ENCODE measurements around the gene PLPPR1.

PLPPR1 gene

GRCh38 chr9:101128623-101129022 lies 100.1 kb downstream of the PLPPR1 start:
- DNase-seq, result no peak

GRCh38 chr9:101130054-101130453 lies 101.5 kb downstream of the PLPPR1 start:
- DNase-seq, result no peak

DNA sequence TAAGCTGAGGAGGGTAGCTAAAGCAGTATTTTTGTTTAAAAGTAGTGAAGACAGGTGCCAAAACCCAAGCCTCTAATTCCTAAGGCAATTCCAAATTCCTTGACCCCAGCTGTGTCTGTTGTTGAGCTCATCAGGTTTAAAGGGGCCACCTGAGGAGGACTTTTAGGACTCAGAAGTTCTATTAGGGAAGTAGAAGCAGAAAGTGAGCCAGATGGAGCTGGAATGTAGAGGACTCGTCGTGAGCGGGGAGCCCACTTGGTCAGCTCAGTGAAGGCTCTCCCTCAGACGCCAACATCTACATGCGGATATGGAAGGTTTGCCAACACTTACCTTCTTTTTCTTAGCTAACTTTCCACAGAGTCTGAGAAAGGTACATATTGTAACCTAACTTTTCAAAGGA lies 102.8 kb downstream of the PLPPR1 start:
- no peak for DNase-seq

DNA sequence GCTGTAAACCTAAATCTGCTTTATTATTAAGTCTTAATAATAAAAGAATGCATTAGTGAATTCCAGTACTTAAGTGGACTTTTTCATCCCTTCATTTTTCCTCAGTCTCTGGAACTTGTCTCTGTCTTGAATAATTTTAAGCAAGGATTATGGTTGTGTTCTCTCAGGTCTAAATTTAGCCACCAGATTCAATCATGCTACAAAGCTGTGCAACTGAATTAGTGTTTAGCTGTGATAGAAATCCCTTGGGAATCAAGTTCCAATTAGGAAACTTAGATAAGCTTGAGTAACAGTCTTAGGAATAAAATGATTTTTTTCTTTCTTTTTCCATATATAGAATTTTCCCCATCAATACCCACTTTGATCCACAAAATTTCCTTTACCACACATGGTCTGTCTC lies 104.3 kb downstream of the PLPPR1 start:
- no peak for DNase-seq

DNA sequence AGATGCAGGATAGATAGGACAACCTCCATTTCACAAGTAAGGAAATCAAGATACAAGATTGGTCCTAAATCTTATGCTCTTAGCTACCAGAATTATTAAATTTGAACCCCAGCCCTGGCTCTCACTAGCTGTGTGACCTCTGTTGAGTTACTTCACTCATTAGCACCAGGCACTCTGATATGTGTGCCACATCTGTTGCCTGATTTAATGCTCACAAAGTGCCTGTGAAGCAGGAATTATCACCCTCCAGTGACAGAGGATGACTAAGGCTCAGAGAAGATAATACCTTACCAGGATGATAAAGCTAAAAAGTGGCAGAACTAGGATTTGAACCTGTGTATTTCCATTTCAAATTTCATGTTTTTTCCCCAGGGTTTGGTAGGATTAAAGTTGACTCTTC lies 110.0 kb downstream of the PLPPR1 start:
- no peak for DNase-seq

DNA sequence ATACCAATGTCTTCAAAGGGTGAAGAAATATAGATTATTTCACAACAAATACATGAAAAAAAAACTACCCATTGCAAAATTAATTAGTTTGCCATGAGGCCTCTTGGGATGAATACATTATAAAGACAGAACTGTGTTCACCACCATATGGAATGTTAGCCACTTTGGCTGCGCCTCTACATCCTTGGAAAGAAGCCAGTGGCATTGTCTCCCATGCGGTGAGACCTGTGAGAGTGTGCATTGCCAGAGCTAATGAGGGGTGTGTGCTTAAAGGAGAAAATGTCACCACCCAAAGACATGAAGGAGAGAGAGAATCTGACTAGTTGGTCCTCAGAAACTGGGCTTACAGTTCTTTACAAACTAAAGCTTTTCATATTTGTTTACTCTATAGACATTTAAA lies 110.6 kb downstream of the PLPPR1 start:
- no peak for DNase-seq

GRCh38 chr9:101140764-101141163 lies 112.2 kb downstream of the PLPPR1 start:
- DNase-seq, result no peak

DNA sequence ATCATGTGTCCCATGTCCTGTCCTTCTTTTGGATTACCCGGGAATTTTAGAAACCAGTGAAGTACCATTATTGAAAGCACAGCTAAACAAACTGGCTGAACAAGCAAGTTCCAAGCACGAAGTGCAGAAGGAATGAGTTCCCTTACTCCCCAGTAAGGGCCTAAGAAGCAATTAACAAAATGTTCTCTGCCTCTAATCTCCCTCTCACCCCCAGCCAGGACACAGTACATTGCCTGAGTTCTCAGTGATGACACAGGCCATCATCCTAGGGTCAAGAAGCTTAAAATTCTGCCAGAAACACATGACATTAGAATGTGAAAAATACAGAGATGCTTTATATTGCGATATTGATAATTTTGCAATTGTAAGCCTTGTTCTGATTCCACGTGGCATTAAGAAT lies 118.0 kb downstream of the PLPPR1 start:
- DNase-seq, result no peak

GRCh38 chr9:101148344-101148743 lies 119.8 kb downstream of the PLPPR1 start:
- DNase-seq, result no peak

- DNase-seq, result no peak
These were observed 129.8 kb downstream of the PLPPR1 start for GRCh38 chr9:101158361-101158760.

DNA sequence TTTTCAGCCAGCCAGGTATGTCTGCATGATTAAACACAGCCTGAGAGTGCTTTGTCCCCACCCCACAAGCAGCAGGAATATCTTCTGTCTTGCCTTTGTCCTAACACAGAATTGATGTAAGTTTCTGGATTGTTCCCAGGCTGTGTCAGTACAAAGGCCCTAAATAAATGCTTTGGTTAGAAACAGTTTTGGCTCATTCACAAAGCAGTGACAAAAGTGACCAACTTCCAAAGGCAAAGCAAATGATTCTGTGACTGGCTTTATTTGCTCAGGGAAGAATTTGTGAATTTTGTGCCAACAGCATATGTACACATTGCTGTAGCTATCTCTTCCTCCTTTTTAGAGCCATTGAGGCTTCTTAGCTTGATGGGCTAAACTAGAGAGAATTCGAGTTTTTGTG lies 133.7 kb downstream of the PLPPR1 start:
- DNase-seq, result no peak

DNA sequence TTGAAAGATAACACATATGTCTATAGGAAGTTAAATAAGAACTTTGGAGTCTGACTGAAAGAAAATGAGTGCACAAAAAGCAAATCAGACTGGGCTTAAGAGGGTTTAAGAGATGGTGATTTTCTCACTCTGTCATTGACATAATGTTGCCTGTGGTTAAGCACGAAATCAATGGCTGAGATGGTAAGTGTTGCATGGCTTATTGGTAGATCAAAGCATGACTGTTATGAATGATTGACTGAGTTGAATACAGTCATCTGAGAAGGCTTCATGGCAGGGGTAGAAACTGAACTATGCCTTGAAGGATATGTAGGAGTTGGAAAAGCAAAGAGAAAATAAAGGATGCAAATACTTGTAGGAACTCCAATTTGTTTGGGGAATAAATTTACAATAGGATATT lies 136.6 kb downstream of the PLPPR1 start:
- no peak for DNase-seq

GRCh38 chr9:101167490-101168134 lies 139.1 kb downstream of the PLPPR1 start:
- no peak for DNase-seq

DNA sequence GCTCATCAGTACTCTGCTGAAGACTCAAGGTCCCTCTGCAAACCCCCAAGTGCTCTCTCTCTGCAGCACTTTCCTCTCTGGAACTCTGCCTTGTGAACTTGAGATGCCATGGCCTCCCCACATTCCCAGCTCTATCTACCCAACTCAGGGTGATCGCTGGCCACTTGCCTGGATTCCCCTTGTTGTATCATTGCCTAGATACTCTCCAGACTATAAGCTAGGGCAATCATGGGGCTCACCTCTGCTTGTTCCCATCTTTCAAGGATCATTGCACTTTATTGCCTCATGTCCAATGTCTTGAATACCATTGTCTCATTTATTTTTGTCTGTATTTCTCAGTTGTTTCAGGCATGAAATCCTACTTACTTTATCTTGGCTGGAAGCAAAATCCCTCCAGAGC lies 144.1 kb downstream of the PLPPR1 start:
- no peak for DNase-seq

DNA sequence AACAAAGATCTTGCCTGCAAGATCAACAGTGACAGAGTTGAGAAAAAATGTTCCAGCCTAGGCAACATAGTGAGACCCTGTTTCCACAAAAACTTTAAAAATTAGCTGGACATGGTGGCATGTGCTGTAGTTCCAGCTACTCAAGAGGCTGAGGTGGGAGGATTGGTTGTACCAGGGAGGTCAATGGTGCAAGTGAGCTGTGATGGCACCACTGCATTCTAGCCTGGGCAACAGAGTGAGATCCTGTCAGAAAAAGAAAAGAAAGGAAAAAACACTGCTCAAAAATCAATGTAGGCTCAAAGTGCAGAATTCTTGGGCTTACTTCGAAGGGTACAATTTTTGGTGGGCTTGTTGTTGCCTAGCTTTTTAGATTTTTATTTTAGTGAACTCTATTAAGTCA lies 145.4 kb downstream of the PLPPR1 start:
- no peak for DNase-seq

GRCh38 chr9:101176384-101176783 lies 147.9 kb downstream of the PLPPR1 start:
- no peak for DNase-seq

DNA sequence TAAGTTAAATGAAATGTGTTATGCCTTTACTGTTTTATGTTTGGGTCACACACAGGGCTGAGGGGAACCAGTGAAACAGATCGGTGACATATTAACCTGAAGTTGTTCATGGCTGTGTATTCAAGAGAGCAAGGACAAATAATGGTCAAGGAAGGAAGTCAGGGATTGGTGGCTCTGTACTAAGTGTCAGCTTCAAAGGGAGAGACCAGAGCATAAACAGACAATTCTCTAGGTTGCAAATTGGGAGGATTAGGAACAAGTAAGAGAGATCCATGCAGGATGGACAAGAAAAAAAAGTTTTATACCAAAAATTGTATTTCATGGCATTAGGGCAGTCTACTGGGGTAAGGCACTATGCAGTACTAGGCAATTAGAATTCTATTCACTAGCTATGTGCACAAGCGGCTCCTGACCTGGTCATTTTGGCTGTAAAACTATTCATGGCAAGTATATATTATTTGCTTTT lies 156.3 kb downstream of the PLPPR1 start:
- no peak for DNase-seq

DNA sequence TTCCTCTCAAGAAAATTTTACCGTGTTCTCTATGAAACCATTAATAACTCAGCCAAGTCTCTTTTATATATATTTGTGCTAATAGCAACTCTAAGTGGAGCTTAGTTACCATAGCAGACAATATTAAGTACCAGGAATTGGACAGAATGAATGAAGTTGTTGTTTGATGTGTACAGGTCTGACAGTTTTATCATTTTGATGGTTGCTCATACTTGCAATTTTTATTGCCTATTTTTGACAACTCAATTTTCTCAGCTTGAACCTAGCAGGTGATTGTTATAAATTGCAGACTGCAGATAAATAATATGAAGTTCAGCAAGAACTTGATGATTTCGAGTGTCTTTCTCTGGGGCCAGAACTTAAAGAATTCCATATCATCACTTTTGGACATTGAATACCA lies 163.2 kb downstream of the PLPPR1 start:
- DNase-seq, result no peak

DNA sequence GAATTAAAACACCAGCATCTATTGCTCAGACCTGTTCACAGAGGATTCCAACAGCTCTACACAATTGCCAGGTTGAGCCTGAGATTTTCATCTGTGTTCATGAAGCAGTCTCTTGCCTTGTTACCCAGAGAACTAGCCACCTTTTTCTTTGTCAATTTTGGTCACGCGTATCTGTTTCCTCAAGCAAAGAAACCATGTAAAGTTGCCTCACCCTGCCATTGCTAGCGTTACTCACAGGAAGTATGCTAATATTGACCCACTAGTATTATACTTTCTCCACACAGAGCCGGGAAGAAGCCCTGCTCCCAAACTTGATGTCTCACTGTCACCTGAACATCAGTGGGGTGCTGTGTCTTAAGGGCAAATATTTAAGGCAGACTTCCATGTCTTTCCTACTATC lies 168.5 kb downstream of the PLPPR1 start:
- no peak for DNase-seq

GRCh38 chr9:101200852-101201251 lies 172.3 kb downstream of the PLPPR1 start:
- no peak for DNase-seq

- DNase-seq, result no peak
These were observed 173.1 kb downstream of the PLPPR1 start for GRCh38 chr9:101201630-101202029.

DNA sequence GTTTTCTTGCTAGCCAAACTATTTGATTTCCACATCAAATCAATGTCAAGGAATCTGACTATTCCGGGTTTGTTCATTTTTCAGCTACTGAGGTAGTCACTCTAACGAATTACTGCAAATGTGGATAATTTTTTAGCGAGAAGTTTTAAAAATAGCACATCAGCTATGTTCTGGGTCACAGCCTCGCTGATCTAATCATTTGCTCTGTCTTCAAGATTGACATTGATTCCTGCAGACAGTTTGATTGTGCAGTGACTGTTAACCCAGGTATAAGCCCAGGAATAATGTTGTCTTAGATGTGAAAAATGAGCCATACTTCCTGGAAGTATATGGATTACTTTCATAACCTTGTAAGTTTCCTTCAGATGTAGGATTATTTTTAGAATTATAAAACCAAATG lies 181.1 kb downstream of the PLPPR1 start:
- no peak for DNase-seq

- DNase-seq, result no peak
These were observed 184.1 kb downstream of the PLPPR1 start for GRCh38 chr9:101212661-101213060.

- no peak for DNase-seq
These were observed 190.5 kb downstream of the PLPPR1 start for GRCh38 chr9:101219030-101219429.

- DNase-seq, result no peak
These were observed 191.8 kb downstream of the PLPPR1 start for GRCh38 chr9:101220341-101220740.

GRCh38 chr9:101225271-101225670 lies 196.7 kb downstream of the PLPPR1 start:
- DNase-seq, result no peak
